HG03135 (cell line): Measurements from ENCODE around the gene ROBO1.

Experiments
- ATAC-seq: cut with Tn5 transposase; IDR thresholded peaks from one replicate; pipeline ENCODE4 v1.9.1; 2021; ENCODE audit warnings: mild to moderate bottlenecking, moderate library complexity; ENCODE audit not compliant: unreplicated experiment

Gene ROBO1

DNA sequence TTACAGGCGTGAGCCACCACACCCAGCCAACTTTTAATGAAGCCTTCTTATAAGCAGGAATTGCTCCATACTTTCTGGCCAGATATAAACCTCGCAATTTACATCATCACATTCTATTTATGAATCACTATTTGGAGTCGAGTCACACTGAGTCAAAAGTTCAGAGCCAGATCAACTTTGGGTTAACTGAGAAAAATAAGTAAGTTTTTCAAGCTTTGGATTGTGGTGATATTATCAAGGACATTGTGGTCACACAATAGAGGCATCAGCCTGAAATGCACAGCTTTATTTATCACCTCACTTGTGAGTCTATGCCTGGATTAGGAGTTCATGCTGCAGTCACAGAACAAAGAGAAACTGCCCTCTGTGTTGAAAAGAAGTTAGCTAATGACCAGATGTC, 1163.5 kb downstream of the ROBO1 start:
- ATAC-seq = no peak

DNA sequence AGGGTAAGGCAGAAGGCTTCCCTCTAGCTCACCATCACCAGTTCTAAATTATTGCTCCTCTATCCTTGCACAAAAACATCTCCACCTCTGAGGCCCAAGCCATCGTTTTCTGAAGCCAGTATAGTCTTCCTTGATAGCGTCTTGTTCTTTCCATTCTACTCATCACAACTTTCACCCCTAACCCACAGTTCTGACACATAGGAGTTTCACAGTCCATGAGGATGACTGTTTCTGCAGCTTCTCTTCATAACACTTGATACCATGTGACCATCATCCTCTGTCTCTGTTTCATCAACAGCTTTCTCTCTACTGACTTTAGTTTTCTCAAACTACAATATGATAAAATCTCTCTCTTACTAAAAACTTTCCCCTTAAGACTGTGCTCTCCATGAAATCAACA, 1166.5 kb downstream of the ROBO1 start:
- ATAC-seq = no peak

DNA sequence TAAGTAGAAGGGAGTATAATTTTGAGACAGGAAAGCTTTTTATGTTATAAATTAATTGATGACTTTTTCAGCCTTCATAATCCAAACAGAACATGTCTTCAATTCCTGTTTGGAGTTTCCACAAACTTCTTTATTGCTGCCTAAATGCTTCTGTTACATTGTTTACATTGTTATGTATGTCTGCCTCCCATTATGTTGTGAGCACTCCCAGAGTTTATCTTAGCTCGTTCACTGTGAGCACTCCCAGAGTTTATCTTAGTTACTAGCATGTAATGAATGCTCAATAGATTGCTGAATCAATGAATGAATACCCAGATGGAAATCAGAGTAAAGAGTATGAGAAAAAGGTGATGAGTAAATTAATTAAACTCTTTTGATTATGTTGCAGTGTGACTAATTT, 1178.0 kb downstream of the ROBO1 start:
- ATAC-seq = no peak

DNA sequence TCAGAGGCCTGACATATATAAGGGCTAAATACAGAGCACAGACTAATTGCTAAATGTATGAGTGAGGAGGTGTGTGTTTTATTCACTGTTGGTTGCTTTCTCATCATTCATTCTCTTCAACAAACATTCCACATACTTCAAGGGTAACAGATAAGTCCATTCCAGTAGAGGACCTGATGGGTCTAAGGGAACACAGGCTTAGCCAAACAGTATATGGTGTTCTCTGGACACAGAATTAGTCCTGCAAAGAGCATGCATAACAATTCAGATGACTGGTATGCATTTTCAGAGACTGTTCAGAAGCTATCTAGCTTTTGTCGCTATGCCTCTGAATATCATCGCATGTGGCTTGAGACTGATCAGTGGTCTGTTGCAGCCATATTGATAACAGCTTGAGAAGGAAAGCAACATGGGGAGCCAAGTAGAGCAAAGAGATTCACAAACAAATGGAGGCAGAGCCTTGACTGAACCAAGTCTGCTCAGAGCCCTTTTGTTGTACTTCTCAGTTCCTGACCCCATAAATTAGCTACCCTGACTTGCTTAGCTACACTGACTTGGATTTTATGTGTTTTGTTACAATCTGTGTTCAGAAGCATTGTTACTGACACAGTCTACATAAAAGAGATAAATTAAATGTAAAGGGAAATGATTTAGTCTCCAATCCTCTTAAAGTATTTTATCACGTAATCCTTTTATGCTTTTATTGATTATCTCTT, 1178.7 kb downstream of the ROBO1 start:
- no peak for ATAC-seq

DNA sequence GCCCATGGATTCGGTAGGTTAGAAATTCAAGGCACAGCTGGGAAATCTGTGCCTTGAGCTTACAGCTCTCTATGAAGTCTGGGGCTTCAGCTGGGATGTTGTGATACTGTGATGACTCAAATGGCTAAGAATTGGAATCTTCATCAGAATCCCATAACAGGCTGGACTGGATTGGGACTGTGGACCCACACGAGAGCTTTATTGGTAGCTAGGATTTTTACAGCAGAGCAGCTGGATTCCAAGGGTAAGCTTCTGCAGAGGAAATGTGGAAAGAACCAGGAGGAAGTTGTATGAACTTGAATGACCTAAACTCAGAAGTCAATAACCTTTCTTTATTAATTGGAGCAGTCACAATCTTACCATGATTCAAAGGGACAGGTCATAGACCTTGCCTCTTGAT, 1187.1 kb downstream of the ROBO1 start:
- ATAC-seq = no peak

DNA sequence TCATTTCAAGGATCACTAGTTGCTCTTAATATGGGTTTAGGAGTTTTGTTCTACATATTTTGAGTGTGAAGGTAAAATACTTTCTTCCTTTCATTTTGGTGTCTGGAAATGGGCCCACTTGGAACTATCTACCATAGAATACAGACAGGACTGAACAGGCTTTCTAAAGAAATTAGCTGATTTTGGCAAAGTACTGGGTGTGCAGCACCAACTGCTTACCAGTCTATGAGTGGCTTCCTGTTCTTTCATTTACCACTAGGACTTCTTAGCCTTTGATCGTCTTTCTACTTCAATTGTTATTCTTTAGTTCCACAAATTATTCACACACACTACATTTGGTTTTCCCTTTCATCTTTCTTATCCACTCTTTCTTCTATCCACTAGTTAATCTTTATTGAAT, 1196.3 kb downstream of the ROBO1 start:
- ATAC-seq = no peak

DNA sequence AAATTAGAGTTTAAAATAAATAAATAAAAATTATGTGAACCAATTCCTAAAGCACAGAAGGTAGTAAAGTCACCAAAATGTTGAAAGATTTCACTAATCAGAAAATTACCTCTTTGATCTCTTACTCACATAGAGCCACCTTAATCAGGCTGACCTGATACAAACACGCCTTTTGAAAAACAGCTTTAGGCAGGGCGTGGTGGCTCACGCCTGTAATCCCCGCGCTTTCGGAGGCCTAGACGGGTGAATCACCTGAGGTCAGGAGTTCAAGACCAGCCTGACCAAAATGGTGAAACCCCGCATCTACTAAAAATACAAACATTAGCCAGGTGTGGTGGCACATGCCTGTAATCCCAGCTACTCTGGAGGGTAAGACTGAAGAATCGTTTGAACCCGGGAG, 1197.3 kb downstream of the ROBO1 start:
- no peak for ATAC-seq

DNA sequence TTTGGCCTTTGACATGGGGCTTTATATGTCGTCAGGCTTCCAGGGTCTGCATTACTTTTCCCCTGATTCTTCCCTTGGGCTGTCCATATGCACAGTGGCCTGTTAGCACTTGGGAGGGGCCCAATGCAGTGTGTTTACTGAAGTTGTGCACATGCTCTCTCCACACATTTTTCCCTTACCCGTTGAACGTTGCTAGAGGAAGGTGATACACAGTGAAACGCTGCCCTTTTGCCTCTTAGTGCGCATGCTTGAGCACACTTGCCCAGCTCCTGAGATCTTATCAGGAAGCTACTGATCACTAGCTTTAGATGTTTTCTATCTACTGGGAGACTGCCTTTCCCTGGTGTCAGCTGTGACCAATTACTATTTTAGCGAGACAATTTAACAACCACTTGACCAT, 1198.0 kb downstream of the ROBO1 start:
- ATAC-seq = no peak

DNA sequence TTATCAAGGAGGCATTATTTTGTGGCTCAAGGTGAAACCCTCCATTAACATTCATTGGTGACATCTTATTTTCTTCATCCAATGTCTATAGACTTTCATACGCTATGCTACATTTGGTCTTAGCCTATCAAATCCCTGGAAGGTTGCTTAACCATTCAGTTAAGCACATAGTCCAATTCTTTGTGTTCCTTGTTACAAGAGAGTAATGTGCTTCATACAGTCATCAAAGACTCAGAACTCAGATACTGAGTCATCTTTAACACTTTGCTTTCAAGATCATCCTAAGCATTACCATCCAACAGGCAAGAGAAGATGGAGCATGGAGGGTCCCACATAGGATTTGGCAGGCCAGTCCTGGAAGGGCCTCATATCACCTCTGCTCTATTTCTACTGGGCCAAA, 1202.1 kb downstream of the ROBO1 start:
- no peak for ATAC-seq

DNA sequence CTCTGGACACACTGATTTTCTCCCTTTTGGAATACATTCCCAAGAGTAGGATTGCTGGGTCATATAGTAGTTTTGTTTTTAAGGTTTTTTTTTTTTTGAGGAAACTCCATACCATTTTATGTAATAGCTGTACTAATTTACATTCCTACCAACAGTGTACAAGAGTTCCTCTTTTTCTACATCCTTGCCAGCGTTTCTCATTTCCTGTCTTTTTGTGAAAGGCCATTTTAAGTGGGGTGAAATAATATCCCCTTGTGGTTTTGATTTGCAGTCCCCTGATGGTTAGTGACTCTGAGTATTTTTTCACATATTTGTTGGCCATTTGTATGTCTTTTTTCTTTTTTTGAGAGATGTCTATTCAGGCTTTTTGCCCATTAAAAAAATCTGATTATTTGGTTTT, 1205.5 kb downstream of the ROBO1 start:
- ATAC-seq = no peak
